ENCODE results near the gene SPART.

DNA sequence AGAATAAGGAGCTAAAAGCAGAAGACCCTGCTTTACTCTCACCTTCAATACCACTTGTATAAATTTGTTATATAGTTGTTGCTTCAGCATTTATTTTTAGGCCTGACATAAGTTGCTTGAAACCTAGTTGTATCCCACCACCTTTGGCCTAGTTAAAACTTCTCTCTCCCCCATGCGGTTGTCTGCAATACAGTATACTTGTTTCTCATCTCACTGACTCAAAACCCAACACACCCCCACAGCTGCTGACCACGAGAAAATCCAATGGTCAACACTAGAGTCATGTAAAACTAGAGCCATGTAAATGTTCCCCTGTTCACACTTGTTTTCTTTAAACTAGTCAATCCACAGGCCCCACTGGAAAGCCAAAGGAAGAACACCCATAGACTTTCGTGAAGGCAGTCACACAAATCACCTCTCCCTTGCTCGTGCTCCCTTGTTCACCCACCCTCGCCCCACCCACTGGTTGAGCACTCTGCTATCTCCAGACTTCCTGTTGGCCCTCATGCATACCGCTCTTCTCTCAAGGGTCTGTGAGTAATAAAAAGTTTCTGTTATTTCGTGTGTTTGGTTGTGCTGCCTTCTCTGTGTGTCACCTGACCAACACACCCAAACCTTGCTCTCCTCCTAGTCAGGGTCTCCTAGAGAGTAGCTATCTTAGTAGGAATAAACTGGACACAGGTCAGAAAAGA is 35.6 kb downstream of the SPART start:
- TF ChIP-seq, protein P1, sequence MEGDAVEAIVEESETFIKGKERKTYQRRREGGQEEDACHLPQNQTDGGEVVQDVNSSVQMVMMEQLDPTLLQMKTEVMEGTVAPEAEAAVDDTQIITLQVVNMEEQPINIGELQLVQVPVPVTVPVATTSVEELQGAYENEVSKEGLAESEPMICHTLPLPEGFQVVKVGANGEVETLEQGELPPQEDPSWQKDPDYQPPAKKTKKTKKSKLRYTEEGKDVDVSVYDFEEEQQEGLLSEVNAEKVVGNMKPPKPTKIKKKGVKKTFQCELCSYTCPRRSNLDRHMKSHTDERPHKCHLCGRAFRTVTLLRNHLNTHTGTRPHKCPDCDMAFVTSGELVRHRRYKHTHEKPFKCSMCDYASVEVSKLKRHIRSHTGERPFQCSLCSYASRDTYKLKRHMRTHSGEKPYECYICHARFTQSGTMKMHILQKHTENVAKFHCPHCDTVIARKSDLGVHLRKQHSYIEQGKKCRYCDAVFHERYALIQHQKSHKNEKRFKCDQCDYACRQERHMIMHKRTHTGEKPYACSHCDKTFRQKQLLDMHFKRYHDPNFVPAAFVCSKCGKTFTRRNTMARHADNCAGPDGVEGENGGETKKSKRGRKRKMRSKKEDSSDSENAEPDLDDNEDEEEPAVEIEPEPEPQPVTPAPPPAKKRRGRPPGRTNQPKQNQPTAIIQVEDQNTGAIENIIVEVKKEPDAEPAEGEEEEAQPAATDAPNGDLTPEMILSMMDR (IDR thresholded peaks at IDR 0.05) = no peak
- no peak for TF ChIP-seq POLR2A (IDR thresholded peaks at IDR 0.05)

Measured in right lobe of liver (tissue), 4 donors.